H9 (cell line): ENCODE results near the gene FAAH. TPM values are rescaled to one million over a fixed set of nuclear protein-coding genes. Genes with fewer than 3 reads are reported as not detected.

ENCODE experiments used
- DNase-seq: peaks from one replicate; pipeline ENCODE4 v3.0.0-alpha.2; 2017
- H2AFZ ChIP-seq: one replicate; pipeline ENCODE4 v1.6.1; 2013; ENCODE audit warnings: mild to moderate bottlenecking, low read length, control low read depth, moderate library complexity
- H2AK5ac ChIP-seq: 2 replicates; pipeline ENCODE4 v1.6.1; 2013; ENCODE audit warnings: low read length, control low read depth, mixed read lengths; ENCODE audit not compliant: insufficient read length
- H2BK120ac ChIP-seq: one replicate; pipeline ENCODE4 v1.6.1; 2013; ENCODE audit warnings: low read depth, mild to moderate bottlenecking, low read length, control low read depth, inconsistent platforms; ENCODE audit not compliant: poor library complexity, severe bottlenecking
- H2BK12ac ChIP-seq: 2 replicates; pipeline ENCODE4 v1.6.1; 2013; ENCODE audit warnings: low read length, control low read depth, mixed read lengths, low read depth; ENCODE audit not compliant: insufficient read length
- H2BK15ac ChIP-seq: 2 replicates; pipeline ENCODE4 v1.6.1; 2013; ENCODE audit warnings: low read depth, low read length, control low read depth
- H2BK20ac ChIP-seq: one replicate; pipeline ENCODE4 v1.6.1; 2013; ENCODE audit warnings: low read depth, mild to moderate bottlenecking, low read length, control low read depth, inconsistent platforms; ENCODE audit not compliant: poor library complexity, severe bottlenecking
- H2BK5ac ChIP-seq: 2 replicates; pipeline ENCODE4 v1.6.1; 2013; ENCODE audit warnings: low read length, control low read depth, mixed read lengths; ENCODE audit not compliant: insufficient read length
- H3K14ac ChIP-seq: 2 replicates; pipeline ENCODE4 v1.6.1; 2013; ENCODE audit warnings: low read length, control low read depth; ENCODE audit not compliant: insufficient read depth
- H3K18ac ChIP-seq: 2 replicates; pipeline ENCODE4 v1.6.1; 2013; ENCODE audit warnings: low read depth, mild to moderate bottlenecking, mixed read lengths, low read length, control low read depth; ENCODE audit not compliant: insufficient read length
- H3K23ac ChIP-seq: 2 replicates; pipeline ENCODE4 v1.6.1; 2013; ENCODE audit warnings: low read length, control low read depth, mixed read lengths, low read depth; ENCODE audit not compliant: insufficient read length
- H3K23me2 ChIP-seq: 2 replicates; pipeline ENCODE4 v1.6.1; 2013; ENCODE audit warnings: low read depth, mild to moderate bottlenecking, mixed read lengths, low read length, control low read depth; ENCODE audit not compliant: insufficient read length, poor library complexity, severe bottlenecking
- H3K27ac ChIP-seq: 2 replicates; pipeline ENCODE4 v1.5.1; 2013; ENCODE audit warnings: low read length, control low read depth, mixed read lengths, low read depth; ENCODE audit not compliant: insufficient read length
- H3K27me3 ChIP-seq: 2 replicates; pipeline ENCODE4 v1.6.1; 2013; ENCODE audit warnings: low read length, control low read depth, inconsistent platforms; ENCODE audit not compliant: insufficient read depth
- H3K4ac ChIP-seq: 2 replicates; pipeline ENCODE4 v1.6.1; 2013; ENCODE audit warnings: low read depth, mild to moderate bottlenecking, control low read depth, inconsistent platforms, low read length, moderate library complexity
- H3K4me1 ChIP-seq: 2 replicates; pipeline ENCODE4 v1.6.1; 2013; ENCODE audit warnings: low read length, control low read depth, inconsistent platforms; ENCODE audit not compliant: insufficient read depth
- H3K4me2 ChIP-seq: 2 replicates; pipeline ENCODE4 v1.6.1; 2013; ENCODE audit warnings: low read length, control low read depth, mixed read lengths; ENCODE audit not compliant: insufficient read length, insufficient read depth
- H3K56ac ChIP-seq: 2 replicates; pipeline ENCODE4 v1.6.1; 2013; ENCODE audit warnings: low read depth, mild to moderate bottlenecking, mixed read lengths, low read length, control low read depth; ENCODE audit not compliant: insufficient read length
- H3K79me1 ChIP-seq: 2 replicates; pipeline ENCODE4 v1.6.1; 2013; ENCODE audit warnings: low read depth, mild to moderate bottlenecking, moderate library complexity, low read length, control low read depth, inconsistent platforms; ENCODE audit not compliant: insufficient read depth, poor library complexity, severe bottlenecking
- H3K79me2 ChIP-seq: 2 replicates; pipeline ENCODE4 v1.6.1; 2013; ENCODE audit warnings: low read length, control low read depth, inconsistent platforms; ENCODE audit not compliant: insufficient read depth
- H3K9ac ChIP-seq: 2 replicates; pipeline ENCODE4 v1.6.1; 2013; ENCODE audit warnings: low read length, control low read depth, mixed read lengths; ENCODE audit not compliant: insufficient read length; ENCODE audit errors: extremely low read depth
- H3K9me3 ChIP-seq: one replicate; pipeline ENCODE4 v1.6.1; 2013; ENCODE audit warnings: low read depth, low read length, inconsistent platforms; ENCODE audit not compliant: control insufficient read depth
- H3T11ph ChIP-seq: one replicate; pipeline ENCODE4 v1.6.1; 2013; ENCODE audit warnings: mild to moderate bottlenecking, low read length, control low read depth, inconsistent platforms
- H4K20me1 ChIP-seq: one replicate; pipeline ENCODE4 v1.6.1; 2013; ENCODE audit not compliant: control insufficient read depth, insufficient read length, insufficient read depth
- H4K5ac ChIP-seq: 2 replicates; pipeline ENCODE4 v1.6.1; 2013; ENCODE audit warnings: low read depth, mild to moderate bottlenecking, mixed read lengths, low read length, control low read depth; ENCODE audit not compliant: insufficient read length
- H4K8ac ChIP-seq: replicated peaks from 2 replicates; pipeline ENCODE4 v1.6.1; 2013; ENCODE audit warnings: low read length, control low read depth, mixed read lengths, low read depth; ENCODE audit not compliant: insufficient read length
- H4K91ac ChIP-seq: 2 replicates; pipeline ENCODE4 v1.6.1; 2013; ENCODE audit warnings: low read depth, mild to moderate bottlenecking, moderate library complexity, mixed read lengths, low read length, control low read depth; ENCODE audit not compliant: insufficient read length
- H3K27ac Mint-ChIP-seq, 3 experiments: 2 replicates in 2 of 3; 3 replicates in 1 of 3; pipeline ENCODE4 v1.8.0; 2020 to 2021; ENCODE audit warnings: mixed read lengths in 3 of 3, mild to moderate bottlenecking in 1 of 3, moderate library complexity in 1 of 3
- H3K27me3 Mint-ChIP-seq: 2 replicates; pipeline ENCODE4 v1.8.0; 2021; ENCODE audit warnings: low read depth, mild to moderate bottlenecking, moderate library complexity, mixed read lengths
- H3K36me3 Mint-ChIP-seq, 3 experiments: 2 replicates in 2 of 3; 3 replicates in 1 of 3; pipeline ENCODE4 v1.8.0; 2020 to 2021; ENCODE audit warnings: low read depth in 3 of 3, mixed read lengths in 3 of 3; ENCODE audit not compliant: insufficient read depth in 1 of 3
- H3K4me1 Mint-ChIP-seq, 2 experiments: 2 replicates each; pipeline ENCODE4 v1.8.0; 2020; ENCODE audit warnings: mixed read lengths in 2 of 2
- H3K4me3 Mint-ChIP-seq, 2 experiments: 2 replicates in 1 of 2; 3 replicates in 1 of 2; pipeline ENCODE4 v1.8.0; 2020 to 2021; ENCODE audit warnings: mild to moderate bottlenecking in 2 of 2, mixed read lengths in 2 of 2, moderate library complexity in 1 of 2
- H3K9me3 Mint-ChIP-seq, 2 experiments: 2 replicates in 1 of 2; 3 replicates in 1 of 2; pipeline ENCODE4 v1.8.0; 2020; ENCODE audit warnings: mild to moderate bottlenecking in 2 of 2, mixed read lengths in 2 of 2, moderate library complexity in 1 of 2
- WGBS: extraction: QIAGEN DNeasy Blood & Tissue Kit; methylation state at CpG from one replicate; pipeline ENCODE4 v1.1.7; 2013; ENCODE audit warnings: missing lambda C conversion rate, low lambda C conversion rate, mixed read lengths; ENCODE audit not compliant: insufficient read length; ENCODE audit errors: extremely low coverage; 5-methylcytosine and 5-hydroxymethylcytosine counted together
- total RNA-seq: library from RNA; stranded (reverse); gene quantifications from 2 replicates; pipeline ENCODE4 v1.2.1, GENCODE V29; 2021
- TF ChIP-seq, protein P1 (sequence below): fragments of 200-600 bp; sonication (generic); conservative IDR thresholded peaks from 3 replicates; pipeline ENCODE4 v1.8.0; 2021; ENCODE audit warnings: antibody characterized with exemption, mild to moderate bottlenecking

FAAH gene
- total RNA-seq, 1 experiment from 2014 or later = 18.9 TPM

DNA sequence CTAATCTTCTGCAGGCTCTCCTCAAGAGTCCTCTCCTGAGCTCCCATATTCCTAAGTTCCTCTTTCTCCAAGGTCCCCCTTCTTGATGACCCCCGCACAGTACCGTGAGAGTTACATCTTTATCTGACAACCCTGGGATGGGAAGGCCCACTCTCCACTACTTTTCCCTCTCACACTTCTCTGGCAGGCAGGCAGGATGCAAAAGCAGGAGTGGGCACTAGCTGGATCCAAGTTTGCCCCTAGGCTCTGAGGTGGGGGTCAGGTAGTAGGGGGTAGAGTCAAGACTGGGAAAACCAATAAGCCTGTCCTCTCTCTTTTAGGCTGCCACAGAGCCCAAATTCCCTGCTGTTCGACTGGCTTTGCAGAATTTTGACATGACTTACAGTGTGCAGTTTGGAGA, 49.6 kb upstream of the FAAH start:
- H3K18ac ChIP-seq = no peak overlapping the region
- no peak overlapping the region for H4K91ac ChIP-seq
- H2AK5ac ChIP-seq = no peak overlapping the region
- H2BK120ac ChIP-seq = no peak overlapping the region
- H3K27me3 ChIP-seq = no peaks in the 10 kb centered on the region
- H3K27ac Mint-ChIP-seq = peak overlapping the region in 1 of 3 experiments; percentile 78; a peak in 2 of 7 replicates
- no peaks in the 10 kb centered on the region for H3K27me3 Mint-ChIP-seq
- H3K4me1 ChIP-seq = no peaks in the 10 kb centered on the region
- no peaks in the 10 kb centered on the region for H3K79me1 ChIP-seq
- H2BK5ac ChIP-seq = no peak overlapping the region
- no peaks in the 10 kb centered on the region for H4K20me1 ChIP-seq
- peaks cover 18 to 20% of the 10 kb centered on the region in 2 experiments for H3K4me1 Mint-ChIP-seq
- H3K36me3 Mint-ChIP-seq = peaks cover 23 to 65% (median 55%) of the 10 kb centered on the region in 3 experiments; a peak in 6 of 7 replicates
- H3K4ac ChIP-seq = no peak overlapping the region
- H3K4me2 ChIP-seq = no peak overlapping the region
- H3K9ac ChIP-seq = no peak overlapping the region
- no peak overlapping the region for H2BK20ac ChIP-seq
- H3K4me3 Mint-ChIP-seq = no peak overlapping the region; a peak in 1 of 5 replicates
- no peak overlapping the region for H2AFZ ChIP-seq
- WGBS = no CpG with 5 or more reads among the region's 3 CpGs
- H2BK12ac ChIP-seq = no peak overlapping the region
- peaks cover 0 to 3% of the 10 kb centered on the region in 2 experiments; a peak in 2 of 5 replicates for H3K9me3 Mint-ChIP-seq
- H3K9me3 ChIP-seq = no peaks in the 10 kb centered on the region
- H3K56ac ChIP-seq = no peak overlapping the region
- H3K23ac ChIP-seq = no peak overlapping the region
- no peak overlapping the region for H4K5ac ChIP-seq
- H3K79me2 ChIP-seq = no peaks in the 10 kb centered on the region
- H2BK15ac ChIP-seq = no peak overlapping the region
- peaks cover 5% of the 10 kb centered on the region for H3K23me2 ChIP-seq
- H4K8ac ChIP-seq = no peak overlapping the region
- H3T11ph ChIP-seq = no peak overlapping the region
- no peak overlapping the region for H3K14ac ChIP-seq
- no peak overlapping the region for H3K27ac ChIP-seq
- TF ChIP-seq, protein P1, sequence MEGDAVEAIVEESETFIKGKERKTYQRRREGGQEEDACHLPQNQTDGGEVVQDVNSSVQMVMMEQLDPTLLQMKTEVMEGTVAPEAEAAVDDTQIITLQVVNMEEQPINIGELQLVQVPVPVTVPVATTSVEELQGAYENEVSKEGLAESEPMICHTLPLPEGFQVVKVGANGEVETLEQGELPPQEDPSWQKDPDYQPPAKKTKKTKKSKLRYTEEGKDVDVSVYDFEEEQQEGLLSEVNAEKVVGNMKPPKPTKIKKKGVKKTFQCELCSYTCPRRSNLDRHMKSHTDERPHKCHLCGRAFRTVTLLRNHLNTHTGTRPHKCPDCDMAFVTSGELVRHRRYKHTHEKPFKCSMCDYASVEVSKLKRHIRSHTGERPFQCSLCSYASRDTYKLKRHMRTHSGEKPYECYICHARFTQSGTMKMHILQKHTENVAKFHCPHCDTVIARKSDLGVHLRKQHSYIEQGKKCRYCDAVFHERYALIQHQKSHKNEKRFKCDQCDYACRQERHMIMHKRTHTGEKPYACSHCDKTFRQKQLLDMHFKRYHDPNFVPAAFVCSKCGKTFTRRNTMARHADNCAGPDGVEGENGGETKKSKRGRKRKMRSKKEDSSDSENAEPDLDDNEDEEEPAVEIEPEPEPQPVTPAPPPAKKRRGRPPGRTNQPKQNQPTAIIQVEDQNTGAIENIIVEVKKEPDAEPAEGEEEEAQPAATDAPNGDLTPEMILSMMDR = no peak
- DNase-seq = no peak
